AG04449 (cell line): ENCODE data around the gene EGFL6.

Source experiments
- CTCF ChIA-PET: fragments of 350-600 bp; formaldehyde crosslinking; extraction: SDS; loops from one replicate; lab custom pipeline; 2021; ENCODE audit warnings: antibody characterized with exemption; lab: Yijun Ruan, JAX
- POLR2A ChIA-PET: fragments of 400-600, 350-600 bp; formaldehyde crosslinking; extraction: SDS; loops from one replicate; lab custom pipeline; 2020; ENCODE audit warnings: antibody characterized with exemption, inconsistent platforms; lab: Yijun Ruan, JAX
- DNase-seq: peaks from one replicate; pipeline ENCODE4 v3.0.0-alpha.2; 2010; ENCODE audit warnings: low read depth, low spot score
- H3K4me3 ChIP-seq: 2 replicates; pipeline ENCODE4 v1.5.1; 2011; ENCODE audit warnings: low read depth, mild to moderate bottlenecking, control low read depth, low read length
- CTCF ChIP-seq: IDR thresholded peaks from one replicate; pipeline ENCODE4 v1.5.1; 2011; ENCODE audit warnings: mild to moderate bottlenecking, moderate library complexity, low read length, control low read depth, inconsistent platforms; ENCODE audit not compliant: insufficient read depth; ENCODE audit errors: missing control alignments

Gene EGFL6

GRCh38 chrX:13551610-13552009, 17.8 kb upstream of the EGFL6 start:
- TF ChIP-seq CTCF, result no peak
- DNase-seq, result no peak
- no peak overlapping the region for H3K4me3 ChIP-seq
- POLR2A ChIA-PET, result no interaction called here
- CTCF ChIA-PET, result no interaction called here

- ChIA-PET CTCF (no interaction called here), POLR2A (no interaction called here)
- no peak for DNase-seq
These were observed 16.5 kb upstream of the EGFL6 start for GRCh38 chrX:13552892-13553291.

GRCh38 chrX:13565511-13565910, 3.9 kb upstream of the EGFL6 start:
- TF ChIP-seq CTCF, result no peak
- ChIA-PET CTCF (no interaction called here), POLR2A (no interaction called here)
- no peak for DNase-seq
- H3K4me3 ChIP-seq, result no peak overlapping the region

More at GRCh38 chrX:13552892-13553291, 16.5 kb upstream of the EGFL6 start:
- H3K4me3 ChIP-seq, result no peak overlapping the region
- no peak for TF ChIP-seq CTCF

- no peak for DNase-seq
- POLR2A ChIA-PET, result no interaction called here
- CTCF ChIA-PET, result no interaction called here
- no peak overlapping the region for H3K4me3 ChIP-seq
- TF ChIP-seq CTCF, result no peak
These were observed 832 bp downstream of the EGFL6 start for GRCh38 chrX:13570261-13570605.

- ChIA-PET CTCF (no interaction called here), POLR2A (no interaction called here)
- TF ChIP-seq CTCF, result no peak
These were observed 1.7 kb downstream of the EGFL6 start for GRCh38 chrX:13571136-13571535.

GRCh38 chrX:13574600-13574999, 5.2 kb downstream of the EGFL6 start:
- DNase-seq, result no peak
- ChIA-PET POLR2A (no interaction called here), CTCF (no interaction called here)

More at GRCh38 chrX:13571136-13571535, 1.7 kb downstream of the EGFL6 start:
- no peak overlapping the region for H3K4me3 ChIP-seq
- no peak for DNase-seq

More at GRCh38 chrX:13574600-13574999, 5.2 kb downstream of the EGFL6 start:
- no peak overlapping the region for H3K4me3 ChIP-seq
- TF ChIP-seq CTCF, result no peak
